Hindlimb muscle (tissue), 1 donor: ENCODE results near the gene STOML3. TPM values are rescaled to one million over a fixed set of nuclear protein-coding genes. Genes with fewer than 3 reads are reported as not detected.

Source experiments
- DNase-seq: peaks from one replicate; pipeline ENCODE4 v3.0.0-alpha.2; 2013
- polyA plus RNA-seq: library from polyadenylated mRNA; unstranded; fragments of 120-200 nt; gene quantifications from one replicate; pipeline ENCODE4 v1.2.1, GENCODE V29; 2013; ENCODE audit not compliant: insufficient read length

Gene STOML3
- polyA plus RNA-seq, 1 donor, result not detected

DNA sequence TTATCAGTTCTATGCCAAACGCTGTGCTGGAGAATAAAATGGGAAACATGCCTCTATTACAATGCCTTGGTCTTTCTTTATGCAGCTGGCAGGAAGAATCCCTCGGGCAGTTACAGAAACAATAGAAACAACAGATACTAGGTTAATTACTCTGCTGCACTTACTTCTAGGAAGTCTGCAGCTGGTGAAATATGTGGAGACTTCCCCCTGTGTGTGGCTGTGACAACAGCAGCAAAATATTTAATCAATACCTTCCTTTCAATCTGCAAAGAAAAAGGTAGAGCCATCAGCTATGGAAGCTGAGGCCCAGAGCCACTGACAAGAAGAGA, 9.9 kb downstream of the STOML3 start:
- DNase-seq, result no peak

DNA sequence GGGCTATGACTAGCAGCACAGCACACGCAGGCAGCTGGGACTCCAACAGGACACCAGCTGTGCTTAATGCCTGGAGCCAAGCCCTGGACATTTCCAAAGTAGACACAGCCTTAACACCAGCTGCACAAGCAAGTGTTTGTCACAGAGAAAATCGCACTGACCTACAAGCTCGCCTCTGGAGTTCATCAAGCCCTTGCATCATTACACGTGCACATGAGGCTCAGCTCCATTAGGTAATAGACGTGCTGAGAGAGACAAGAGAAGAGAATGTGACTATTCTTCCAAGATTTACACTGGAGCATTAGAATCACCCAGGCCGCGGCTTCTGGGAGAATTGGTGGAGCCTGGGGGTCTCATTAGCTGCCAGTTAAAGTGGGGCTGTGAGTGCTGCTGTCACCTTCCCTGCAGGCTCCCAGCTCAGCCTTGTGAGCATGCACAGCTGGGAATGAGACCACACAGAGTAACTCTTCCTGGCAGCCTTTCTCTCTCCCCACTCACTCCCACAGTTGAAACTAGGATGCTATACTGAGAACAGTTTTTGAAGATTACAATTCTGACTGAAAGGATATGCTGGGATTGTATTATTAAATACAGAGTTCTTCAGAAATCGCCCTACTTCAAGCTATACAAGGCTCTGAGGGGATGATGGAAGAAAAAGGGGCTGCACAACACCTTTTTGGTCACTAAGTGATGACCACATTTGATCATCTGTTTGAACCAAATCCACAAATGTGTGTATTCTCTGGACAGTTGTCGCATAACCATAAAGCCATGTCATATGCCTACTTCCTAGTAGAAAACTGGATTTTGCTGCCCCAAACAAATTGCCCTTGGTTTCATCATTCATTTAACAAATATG, 10.5 kb downstream of the STOML3 start:
- DNase-seq, result peak; percentile 85

DNA sequence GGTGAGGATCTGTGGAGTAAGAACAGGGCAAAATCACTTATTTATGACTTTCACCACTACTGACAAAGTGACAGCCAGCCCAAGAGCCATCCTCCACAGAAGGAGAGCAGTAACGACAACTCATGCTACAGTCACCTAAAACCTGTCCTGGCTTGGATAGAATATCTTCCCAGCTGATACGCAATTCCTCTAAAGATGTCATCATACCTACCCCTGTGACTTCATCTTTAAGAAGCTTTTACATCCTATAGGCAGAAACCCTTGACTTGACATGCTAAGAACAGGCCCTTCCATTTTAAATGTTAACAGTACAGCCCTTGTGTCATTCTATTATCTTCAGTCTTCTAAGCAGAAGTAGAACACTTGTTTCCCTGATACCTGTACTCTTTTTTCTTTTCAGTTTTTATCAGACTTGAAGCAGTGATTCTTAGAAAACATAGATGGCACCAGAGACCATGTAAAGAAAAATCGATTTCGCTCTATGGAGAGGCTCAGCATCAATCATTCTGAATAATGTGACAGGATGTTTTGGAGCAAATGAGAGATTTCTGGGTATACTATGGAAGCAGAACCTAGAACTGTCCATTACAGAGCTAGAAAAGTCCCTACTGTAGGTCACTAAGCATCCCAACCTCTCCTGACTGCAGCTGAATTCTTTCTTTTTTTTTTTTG, 20.1 kb downstream of the STOML3 start:
- no peak for DNase-seq

DNA sequence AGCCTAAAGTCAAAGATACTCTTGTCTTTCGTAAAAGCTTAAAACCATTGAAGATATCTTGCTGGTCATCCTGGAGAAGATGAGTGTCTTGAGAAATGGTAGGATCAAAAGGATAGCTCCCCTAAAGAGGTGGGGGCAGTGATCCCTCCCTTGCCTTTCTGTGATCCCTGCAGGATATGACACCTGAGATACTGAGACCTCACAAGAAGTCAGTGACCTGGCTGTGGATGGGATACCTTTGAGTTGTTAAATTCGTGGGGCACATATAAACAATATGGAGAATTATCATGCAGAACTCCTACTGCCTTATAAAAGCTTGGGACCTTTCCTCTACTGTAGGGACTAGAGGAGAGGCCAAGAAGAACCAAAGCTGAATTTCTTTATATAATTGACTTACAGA, 21.4 kb downstream of the STOML3 start:
- DNase-seq, result no peak

DNA sequence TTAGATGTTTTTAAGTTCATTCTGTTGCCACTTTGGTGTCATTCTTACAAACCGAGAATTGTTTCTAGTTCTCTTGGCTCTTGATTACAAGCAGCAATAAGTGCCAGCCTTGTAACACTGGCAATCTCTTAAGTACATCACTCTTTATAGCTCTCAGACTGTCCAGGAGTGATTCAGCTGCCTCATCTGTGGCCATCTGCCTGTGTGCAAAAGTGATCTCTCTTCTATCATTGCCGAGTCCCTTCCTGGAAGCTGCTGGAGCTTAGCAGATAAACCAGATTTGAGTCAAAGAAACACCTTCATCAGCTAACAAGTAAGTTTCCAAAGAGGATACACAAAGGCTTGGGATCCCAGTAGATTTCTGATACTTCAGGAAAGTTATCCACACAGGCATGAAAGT, 23.2 kb downstream of the STOML3 start:
- DNase-seq, result no peak

DNA sequence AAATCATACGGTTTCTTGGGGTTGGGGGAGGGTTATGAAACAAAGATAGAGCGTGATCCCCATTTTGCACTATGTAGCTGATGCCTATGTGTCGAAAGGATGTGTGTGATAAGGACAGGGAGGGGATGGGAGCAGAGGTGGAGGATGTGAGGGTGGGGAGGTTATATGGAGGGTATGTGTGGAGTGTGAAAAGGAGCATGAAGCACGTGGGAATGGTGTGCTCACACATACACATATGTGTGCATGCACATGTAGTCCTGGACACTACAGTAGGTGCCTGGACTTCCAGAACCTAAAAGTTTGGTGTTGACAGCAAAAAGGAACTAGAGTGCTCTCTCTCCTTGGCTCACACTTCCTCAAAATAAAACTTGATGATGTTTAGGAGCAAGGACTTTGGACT, 25.4 kb downstream of the STOML3 start:
- no peak for DNase-seq

DNA sequence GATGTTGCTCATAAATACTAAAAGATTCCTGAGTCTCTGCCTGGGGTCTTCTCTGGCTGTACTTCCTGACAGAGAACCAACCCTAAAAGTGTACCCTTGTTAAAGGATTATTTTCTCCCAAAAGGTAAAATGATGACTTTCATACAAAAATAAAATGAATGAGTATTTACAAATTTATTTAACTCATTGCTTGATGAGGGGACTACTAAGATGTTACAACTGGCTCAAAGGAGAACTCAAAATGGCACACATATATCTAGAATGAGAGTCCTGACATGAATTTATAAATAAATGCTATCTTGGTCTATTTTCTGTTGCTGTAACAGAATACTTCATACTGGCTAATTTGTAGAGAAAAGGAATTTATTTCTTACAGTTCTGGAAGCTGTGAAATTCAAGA, 30.5 kb downstream of the STOML3 start:
- DNase-seq, result no peak

DNA sequence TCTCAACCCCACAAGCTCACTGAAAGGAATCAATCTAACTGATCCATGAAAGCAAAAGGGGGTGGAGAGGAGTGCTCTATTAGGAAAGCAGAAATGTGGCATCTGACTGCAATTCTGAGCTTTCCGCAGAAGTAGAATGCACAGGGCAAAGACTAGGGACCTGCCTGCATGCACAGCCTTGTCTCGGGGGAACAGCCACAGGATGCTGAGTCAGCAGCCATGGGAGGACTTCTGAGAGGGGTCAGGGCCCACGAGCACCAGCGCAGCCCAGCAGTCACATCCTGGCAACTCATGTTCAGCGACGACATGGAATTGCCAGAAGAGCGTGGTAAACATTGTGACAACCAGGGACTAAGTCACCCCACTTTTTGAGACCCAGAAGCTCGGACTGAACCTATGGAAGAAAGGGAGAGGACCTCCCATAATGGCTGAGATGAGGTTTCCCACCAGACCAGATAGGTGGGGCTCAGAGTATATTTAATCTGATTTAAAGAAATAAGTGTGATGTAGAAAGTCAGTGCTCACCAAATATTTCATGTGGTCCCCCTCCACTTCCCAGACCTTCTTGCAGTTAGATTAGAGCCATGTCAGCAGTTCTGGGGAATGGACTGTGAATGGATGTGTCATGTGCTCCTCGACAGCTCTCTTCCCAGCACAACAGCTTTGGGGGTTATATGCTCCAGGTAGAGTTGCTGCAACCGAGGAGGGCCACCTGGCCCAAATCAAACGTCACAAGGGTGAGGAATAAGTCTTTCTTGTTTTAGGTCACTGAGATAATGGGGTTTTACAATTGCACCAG, 32.6 kb downstream of the STOML3 start:
- DNase-seq, result no peak

DNA sequence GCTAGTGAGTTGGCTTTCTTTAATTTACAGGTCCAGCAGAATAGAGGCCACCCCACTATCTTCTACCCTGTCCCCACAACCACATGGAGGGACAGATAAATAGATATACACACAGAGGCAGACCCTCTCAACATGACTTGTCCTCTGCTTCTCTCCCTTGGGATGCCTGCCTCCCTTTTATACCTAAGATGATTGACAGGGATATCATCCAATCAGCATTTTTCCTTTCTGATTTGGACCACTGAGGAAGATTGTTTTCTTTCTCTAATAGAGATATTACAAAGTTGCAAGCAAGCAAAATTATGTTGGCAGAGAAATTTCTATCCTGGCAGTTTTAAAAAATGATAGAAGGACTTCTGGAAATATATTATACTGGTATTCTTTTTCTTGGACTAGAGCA, 35.8 kb downstream of the STOML3 start:
- DNase-seq, result no peak

DNA sequence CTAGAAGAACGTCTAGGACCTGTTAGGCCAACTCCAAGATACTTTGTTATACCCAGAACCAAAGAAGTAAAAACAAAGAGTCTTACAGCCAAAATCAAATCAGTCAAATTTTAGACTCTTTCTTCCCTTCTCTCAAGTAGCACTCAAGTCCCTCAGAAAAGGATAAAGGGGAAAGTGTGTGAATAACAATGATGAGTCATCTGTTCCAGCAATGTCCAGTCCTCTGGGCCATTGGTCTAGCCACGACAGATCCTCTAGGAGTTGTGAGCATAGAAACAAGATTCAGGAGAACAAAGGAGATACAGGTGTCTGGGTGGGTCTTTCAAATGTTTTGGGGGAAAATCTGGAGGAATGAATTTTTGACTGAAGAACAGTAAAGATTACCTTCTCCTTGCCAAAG, 36.3 kb downstream of the STOML3 start:
- DNase-seq, result no peak

DNA sequence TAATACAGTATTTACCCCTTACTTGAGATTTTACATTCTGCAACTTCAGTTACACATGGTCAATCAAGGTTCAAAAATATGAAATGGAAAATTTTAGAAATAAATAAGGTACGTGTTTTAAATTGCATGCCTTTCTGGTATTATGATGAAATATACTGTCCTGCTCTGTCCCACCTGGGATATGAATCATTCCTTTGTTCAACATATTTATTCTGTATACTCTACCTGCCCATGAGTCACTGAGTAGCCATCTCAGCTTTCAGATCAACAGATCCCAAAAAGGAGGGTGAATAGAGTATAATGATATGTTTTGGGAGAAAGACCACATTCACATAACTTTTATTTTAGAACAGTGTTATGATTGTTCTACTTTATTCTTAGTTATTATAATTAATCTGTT, 37.8 kb downstream of the STOML3 start:
- no peak for DNase-seq

DNA sequence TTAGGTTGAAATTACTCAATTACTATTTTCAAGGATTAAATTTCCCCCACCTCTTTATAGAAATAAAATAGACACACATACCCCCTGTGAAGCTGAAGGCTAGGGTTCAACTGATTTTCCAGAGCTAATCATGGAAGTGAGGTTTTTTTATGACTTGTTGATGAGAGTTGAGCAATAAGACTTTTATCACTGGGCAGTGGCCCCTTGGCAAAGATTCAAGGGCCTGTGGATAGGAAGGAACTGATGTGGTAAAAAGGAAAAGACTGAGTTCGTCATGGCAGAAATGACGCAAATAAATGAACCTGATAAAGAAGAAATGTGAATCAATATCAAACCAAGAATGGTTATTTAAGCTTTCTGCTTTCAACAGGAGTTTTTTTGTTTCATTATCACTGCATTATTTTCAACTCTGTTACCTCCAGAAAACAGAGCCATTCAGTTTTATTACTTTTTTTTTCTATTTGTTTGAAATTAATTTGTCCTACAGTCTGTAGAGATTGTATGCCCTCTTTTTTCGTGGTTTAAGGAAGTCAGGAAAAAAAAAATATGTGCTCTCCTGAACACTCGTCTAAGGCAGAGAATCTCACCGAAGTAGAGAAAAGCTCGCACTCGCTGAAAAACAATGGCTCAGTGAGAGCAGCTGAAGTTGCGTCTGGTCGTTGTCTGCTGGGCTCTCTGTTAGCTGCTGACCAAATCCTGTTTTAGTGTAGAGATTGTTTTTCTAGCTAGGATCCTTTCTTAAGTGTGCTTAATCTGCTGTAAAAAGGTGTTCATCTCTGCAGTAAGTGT, 38.9 kb downstream of the STOML3 start:
- no peak for DNase-seq

DNA sequence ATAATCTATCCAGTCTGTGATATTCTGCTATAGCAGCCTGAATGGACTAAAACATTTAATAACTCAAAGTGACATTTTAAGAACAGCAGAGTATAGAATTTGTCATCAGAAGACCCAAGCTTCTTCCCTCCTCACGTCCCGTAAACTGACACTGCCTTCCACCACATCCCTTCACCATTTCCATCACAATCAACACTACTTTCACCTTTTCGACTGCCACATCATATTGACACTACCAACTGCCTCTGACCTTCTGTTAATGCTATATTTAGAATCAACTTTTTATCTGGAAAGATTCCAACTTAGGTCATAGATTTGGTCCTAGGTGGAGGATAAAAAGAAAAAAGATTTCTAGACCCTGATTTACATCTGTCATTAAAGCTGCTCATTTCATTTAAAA, 39.6 kb downstream of the STOML3 start:
- no peak for DNase-seq

DNA sequence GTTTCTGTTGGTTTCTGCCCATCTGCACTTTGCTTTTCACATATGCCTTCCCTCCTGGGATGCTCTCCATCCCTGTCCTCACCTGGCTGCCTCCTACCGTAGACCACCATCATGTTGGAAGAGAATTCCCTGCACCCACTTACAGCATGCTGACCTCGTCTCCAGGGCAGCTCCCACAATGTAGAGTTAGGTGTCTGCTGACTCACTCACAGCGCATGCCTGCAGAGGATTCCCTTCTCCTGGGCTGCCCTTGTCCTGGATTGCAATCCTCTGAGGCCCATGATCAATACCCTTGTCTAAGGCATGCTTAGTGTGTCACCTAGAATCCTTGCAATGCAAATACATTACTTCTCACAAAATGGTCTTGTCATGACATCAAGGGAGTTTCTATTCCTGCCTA, 43.6 kb downstream of the STOML3 start:
- no peak for DNase-seq

DNA sequence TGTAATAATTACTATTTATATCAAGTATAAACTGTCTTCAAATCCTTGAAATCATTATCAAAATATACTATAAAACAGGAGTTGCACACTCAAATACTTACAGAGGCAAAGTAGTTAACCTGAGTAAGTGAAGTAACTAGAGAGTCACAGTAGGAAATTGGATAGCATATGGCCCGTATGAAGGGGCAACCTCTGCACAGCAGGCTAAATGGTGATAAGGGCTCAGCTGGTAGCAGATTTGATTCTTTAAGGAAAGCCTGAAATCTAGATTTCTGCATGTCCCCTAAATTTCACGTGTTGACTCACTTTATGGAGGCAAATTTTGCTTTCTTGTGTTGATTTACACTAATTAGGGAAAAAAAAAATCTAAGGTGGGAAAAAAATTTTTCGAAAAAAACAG, 46.4 kb downstream of the STOML3 start:
- DNase-seq, result no peak

DNA sequence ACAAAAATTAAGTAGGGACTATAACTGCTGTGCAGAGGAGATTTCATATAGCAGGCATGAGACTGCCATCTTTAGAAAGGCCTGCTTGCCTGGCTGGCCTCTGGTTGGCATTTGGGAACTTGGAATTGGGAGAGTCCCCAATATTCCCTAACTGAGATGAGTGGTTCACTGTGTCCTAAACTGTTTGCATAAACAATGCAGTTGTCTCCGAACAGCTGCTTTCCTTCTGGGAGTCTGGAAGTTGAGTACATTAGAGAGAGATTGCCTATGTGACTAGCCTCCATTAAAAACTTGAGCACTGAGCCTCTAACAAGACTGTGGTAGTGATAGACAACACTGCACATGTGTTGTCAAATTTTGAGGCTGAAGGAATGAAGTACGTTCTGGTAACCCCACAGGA, 47.4 kb downstream of the STOML3 start:
- DNase-seq, result no peak

DNA sequence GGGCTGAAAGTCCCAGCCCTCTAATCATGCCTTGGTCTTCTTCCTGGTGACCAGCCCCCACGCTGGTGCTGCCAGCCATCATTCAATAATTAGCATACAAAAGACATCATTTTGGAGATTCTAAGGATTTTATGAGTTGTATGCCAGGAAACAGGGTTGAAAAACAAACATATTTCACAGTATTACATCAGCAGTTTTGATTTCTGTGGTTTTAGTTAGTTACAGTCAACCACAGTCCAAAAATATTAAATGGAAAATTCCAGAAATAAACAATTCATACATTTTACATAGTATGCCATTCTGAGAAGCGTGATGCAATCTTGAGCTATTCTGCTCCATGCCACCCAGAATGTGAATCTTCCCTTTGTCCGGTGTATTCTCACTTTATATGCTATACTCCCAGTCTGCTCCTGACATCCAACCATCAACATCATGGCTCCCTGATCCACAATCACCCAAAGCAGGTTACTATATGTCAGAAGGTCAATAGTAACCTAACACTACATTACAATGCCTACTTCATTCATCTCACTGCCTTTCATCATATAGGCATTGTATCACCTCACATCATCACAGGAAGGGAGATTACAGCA, 49.2 kb downstream of the STOML3 start:
- DNase-seq, result no peak

DNA sequence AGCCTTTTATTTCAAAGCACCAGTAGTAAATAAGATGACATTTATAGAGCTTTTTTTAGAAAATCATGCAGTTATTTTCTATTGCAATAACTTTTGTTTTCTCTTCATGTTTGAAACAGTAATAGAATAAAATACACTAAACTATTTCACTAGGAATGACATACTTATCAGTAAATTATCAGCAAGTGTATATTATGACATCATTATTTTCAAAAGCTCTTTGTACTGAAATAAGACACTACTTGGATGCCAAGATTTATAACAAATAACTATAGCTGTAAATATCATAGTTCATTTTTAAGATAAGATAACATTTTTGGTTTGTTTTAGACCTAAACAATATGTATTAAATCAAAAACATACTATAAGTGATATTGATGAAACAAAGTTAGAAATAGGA, 56.8 kb downstream of the STOML3 start:
- no peak for DNase-seq

DNA sequence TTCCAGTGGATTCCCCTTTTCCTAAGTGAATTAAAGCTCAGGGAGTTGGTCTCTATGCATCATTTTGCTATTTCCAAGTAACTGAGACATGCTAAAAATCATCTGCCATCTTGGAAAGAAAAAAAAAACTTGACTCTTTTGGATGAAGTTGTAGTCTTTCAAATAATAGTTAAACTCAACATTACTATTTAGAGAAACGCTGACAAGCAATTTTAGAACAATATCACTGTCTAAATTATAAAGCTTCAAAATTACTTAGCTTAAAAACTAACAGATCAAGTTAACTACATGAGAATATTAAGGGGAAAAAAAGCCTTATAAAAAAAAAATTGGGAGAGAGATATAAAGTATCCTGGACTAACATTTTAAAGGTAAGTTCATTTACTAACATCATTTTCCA, 68.5 kb downstream of the STOML3 start:
- no peak for DNase-seq

DNA sequence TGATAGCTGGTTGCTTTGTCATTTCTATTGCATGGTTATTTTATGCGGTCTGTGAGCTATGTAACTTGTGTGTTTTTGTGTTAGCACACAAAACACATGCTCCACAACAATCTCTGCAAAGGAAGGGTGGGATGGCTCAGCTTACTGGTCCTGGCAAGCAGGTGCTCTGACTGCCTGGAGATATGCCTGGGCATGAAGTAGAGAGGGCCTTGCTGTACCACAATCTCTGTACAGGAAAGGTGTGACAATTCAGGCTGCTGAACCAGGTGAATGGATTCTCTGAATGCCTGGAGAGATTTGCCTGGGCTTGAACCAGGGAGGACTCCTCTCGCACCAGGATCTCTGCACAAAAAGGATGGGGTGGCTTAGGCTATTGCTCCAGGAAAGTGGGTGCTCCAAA, 69.5 kb downstream of the STOML3 start:
- no peak for DNase-seq
